Kidney glomerular epithelial cell (primary cell): ENCODE results near the gene ADAMTS5.

Experiments
- DNase-seq: peaks from one replicate; lab custom pipeline; 2025; lab: John Stamatoyannopoulos, UW

The ADAMTS5 gene

DNA sequence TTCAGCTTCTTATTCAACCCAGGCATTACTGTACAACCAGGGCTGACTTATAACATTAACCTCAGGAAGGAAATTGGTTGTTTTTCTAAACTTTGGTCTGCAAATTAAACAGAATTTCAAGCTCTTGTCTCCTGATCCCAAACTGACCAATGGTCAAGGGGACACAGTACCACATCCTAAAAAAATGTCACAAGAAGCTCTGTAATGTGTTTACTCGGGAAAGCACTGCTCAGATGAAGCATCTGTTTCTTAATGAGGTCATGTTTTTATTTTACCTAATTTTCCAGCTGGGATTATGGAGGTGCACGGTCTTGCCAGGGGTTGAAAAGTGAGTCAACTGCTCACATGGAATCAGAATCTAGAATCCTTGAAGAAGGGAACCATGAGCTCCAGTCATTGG lies 18.7 kb downstream of the ADAMTS5 start:
- DNase-seq: no peak

DNA sequence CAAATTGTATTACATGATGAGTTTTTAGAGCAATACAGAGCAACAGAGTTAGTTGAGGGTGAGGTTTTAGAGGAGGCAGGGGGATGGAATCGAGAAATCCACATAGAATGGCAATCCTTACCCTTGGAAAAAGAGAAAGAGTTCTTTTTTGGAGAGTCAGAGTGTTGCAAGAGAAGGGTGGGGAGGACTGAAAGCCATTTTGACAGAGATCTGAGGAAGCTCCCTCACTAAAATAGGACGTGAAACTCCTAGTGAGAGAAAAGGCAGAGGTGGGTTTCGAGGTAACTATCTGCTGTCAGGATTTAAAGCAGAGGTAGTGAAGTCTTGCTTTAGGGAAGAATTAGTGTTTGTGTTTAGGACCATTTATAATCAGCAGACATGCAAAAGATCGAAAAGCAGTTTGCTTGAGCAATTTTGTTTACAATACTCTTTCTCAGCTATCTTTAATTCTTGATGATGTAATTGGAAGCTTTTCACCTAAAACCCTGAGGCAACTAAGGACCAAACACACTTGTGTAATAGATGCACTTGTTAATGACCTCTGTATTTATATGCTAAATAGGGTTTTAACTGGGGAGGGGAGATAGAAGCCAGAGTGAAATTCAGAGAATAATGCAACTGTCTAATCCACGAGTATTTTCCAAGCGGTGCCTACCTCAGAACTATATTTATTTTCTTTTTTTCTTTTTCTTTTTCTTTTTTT lies 20.0 kb downstream of the ADAMTS5 start:
- no peak for DNase-seq

DNA sequence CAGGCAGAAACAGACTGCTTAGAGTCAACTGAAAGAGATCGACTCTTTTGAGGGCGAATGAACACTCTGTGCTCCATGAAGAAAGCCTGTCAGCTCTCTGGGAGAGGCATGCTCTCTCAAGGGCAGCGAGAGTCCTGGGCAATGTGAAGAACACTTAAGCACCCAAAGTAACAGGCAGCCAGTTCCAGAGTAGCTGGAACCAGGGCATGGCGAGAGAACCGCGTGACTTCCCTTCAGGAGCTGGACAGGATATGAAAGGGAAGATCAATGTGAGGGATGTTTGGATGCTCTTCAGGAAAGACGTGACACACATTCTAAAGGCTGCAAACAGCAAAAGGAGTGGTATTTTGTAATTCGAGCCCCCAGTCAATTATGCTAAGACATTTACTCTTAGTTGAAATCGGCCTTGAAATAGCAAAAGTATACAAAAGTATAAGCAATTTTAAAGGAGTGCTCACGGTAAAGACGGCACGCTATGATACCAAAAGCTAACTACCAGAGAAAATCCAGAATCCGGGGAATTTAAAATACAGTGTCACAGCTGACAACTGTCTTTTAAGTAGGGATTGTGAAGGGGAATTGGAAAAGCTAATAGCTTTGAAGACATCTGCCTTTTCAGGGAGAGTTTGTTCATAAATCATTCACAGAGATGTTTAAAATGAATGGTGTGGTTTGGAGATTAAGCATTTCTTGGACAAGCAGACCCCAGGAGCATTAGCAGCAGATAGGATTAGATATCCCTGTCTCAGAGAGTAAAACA lies 20.8 kb downstream of the ADAMTS5 start:
- no peak for DNase-seq

DNA sequence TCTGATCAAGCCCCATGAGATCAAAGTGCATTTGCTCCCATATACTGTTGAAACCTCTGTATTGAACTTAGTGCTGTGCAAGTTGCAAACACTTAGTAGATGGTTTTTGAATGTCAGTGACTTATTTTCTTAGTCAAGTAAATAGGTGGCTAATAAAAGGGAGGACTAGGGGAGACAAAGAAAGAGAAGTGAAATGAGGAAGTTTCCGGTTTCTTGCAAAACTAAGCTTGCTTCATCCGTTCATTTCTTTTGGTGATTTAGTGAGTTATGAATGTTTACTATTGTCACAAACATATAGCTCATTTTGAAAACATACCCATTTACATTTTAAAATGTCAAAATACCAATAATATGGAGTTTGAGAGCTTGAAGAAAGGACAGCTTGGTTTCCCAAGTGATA lies 23.0 kb downstream of the ADAMTS5 start:
- no peak for DNase-seq

DNA sequence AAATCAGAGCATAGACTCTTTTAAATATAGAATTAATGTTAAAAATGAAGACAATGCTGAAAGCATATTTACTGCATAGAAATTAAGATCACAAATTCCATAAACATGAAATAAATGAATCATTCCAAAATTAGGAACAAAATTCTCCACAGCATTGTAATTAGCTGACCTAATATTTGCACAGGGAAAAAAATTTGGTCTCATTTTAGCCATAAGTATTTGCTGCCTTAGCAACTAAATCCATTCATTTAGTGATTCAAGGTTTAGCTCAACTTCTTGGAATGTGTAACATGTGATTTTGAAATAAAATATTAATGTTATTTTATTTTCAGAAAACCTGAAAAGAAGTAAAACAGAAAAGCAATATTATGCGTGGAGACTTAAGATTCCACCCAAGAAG lies 25.5 kb downstream of the ADAMTS5 start:
- peak; percentile 2 for DNase-seq

DNA sequence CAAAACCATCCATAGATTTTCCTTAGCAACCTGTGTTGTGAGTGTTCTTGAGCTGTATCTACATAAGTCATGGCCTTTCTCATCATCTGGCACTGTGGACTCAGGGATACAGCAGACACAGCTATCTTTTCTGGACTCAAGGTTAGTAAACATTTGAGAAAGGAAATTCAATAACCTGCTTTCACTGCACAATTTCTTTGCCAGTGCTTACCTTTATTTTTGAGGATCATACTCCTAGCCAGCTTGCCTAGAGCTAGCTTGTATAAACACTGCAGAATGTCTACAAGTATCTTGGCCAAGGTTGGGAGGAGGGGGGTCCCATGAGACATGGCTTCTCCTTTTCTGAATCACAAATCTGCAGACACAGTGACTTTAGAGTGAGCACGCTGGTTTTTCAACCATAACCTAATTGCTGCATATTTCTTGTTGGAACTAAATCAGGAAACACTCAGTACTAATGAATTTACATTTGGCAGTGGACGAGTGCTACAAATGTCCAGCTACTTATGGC lies 27.2 kb downstream of the ADAMTS5 start:
- peak; percentile 8 for DNase-seq

DNA sequence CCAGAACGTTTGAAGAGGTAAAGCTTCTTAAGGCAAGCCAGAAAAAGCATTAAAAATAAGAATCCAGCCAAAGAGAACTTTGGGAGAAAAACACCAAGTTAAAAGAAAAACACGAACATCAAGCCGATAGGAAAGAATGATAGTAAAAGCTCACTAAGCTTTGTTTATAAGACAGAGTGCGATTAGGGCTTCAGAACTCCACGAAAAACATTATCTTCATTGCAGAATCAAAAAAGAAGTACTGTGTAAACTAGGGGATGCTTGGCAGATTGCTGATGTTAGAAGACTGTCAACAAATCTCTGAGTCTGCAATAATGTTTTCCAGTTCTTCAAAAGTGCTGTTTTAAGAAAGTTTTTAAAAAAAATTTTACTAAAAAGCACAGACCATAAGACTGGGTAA lies 30.2 kb downstream of the ADAMTS5 start:
- no peak for DNase-seq

DNA sequence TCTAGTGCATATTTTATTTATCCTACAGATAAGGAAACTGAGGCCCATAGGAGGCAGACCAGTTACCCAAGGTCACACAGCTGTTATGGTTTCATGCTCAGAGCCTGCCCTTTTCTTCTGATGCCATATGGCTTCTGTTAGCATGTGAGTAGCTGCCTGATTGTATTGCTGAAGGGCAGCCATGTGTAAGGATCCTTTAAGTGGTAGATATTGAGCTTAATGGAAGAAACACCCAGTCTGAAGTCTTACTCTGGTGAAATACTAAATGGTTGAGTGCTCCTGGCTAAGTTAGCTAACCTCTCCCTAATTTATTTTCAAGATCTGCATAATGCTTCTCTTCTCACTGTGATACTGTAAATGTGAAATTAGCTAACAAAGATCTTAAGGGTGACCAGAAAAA lies 30.9 kb downstream of the ADAMTS5 start:
- DNase-seq: no peak

DNA sequence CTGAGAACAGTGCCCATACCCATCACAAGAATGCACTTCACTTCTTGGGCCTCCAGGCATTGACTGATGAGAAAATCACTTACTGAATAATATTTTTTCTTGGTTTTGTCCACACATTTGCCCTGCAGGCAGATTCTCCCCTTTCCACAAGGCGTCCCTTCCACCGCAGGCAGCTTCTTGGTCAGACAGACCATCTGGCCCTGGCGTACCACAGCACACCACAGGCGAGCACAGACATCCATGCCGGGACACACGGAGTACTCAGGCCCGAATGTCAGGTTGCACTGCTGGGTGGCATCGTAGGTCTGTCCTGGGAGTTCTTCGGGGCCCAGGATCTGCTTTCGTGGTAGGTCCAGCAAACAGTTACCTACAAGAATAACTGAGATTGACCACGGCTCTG lies 32.5 kb downstream of the ADAMTS5 start:
- no peak for DNase-seq

DNA sequence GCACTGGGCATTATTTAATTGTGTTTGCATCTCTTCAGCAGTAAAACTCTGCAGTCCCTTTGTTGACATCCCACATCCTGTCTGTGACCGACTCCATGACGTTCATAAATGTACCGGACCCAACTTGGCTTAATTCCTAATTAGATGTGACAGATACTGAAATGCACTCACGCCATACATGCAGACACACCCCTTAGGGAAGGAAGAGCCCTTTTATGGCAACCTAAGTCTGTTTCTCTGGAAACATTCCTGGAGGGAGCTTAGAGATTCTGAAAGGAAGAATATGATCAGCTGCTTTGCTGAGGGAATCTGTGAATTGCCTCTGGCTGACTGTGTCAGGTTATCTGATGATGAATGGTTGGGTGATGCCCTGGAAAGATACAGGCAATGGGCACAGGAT lies 33.4 kb downstream of the ADAMTS5 start:
- no peak for DNase-seq

DNA sequence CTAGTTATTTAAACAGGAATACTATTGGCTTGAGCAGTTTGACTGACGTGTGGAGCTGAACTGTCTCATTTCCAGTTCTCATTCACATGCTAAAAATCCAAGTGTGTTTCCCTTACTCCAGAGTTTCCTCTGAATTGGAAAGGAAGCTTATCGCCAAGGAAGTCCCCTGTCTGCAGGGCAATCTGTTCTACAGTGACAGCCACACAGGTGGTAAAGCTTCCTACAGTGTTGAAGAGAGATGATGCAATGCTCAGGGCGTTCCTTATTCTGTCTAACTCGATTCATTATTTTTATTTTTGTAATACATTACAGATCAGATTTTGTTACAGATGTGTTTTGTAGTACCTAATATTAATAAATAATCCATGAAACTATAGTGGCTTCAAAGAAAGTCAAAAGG lies 41.3 kb downstream of the ADAMTS5 start:
- DNase-seq: no peak

DNA sequence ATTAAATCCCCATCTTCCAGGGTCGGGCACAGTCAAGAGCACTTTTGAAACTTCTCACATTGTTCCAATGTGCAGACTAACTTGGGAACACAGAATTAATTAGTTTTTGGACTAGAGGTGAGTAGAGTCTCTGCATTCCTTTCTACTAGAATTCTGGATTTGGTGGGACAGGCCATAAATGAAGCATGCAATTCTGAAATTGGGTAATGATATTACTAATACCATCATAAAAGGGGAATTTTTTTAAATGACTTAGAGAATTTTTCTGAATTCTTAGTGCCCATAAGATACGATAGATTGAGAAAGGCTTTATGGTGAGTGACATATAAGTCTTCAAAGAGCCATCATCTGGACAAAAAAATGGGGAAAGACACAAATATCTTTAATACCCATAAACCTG lies 41.8 kb downstream of the ADAMTS5 start:
- no peak for DNase-seq

DNA sequence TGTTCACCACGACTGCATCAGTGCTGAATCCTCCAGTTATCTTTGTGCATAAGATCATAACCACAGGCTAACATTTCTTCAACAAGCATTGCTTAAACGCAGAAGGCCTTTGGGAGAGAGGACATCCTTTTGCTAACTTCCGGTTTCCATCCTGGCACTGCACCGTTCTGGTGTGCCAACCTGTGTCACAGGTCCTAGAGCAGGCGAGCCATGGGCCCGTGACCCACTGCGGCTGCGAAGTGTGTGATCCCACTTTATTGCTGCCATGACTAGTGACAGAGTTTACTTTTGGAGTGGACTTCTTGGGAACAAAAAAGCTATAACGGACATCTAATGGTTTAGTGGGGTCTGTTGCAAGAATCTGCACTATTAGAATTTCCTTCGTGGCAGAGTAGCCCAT lies 42.9 kb downstream of the ADAMTS5 start:
- no peak for DNase-seq

DNA sequence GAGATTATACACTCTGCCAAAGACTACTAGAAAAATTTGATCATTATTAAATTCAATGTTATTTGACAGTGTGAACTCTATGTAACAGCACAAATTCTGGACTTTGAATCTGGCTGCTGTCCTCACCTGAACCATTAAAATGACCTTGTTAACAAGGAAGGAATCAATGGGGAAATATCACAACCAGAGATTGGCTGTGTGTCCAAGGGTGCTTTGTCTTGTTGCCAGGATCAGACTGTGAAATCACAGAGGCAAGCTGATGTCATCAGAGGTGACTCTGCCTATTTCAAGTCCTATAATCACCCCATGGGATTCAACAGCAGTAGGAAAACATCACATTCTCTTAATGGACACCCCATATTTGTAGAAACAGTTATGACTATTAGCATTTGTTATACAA lies 46.8 kb downstream of the ADAMTS5 start:
- DNase-seq: no peak

DNA sequence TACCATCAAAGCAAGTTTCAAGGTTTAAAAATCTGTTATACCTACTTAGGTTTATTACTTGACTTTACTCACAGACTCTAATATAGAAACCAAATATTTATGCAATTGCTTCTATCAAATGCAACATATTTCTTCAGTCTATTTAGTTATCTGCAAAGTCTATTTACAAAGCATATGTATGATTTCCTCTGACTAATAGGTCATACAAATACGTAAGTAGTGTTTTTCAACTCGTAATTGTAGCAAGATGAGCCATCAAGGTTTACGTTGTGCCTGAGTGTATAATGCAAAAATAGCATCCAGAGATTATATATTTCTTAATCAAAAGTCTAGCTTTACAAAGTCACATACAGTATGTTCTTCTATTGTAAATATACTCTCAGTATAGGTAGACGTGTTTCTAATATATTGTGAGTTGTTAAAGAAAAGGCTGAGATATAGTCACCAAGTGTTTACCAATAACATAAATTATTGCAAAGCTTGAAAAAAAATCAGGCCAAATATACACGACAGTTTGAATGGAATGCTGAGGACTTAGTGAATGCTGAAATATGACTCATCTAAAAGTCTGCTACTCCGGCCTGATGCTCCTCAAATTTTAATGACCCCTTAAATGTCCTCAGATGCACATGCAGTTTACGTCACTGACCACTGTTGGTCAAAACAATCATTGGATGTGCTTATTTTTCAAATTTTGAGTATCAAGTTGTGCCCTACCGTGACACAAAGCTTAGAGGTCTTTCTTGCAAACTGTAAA lies 48.4 kb downstream of the ADAMTS5 start:
- no peak for DNase-seq

DNA sequence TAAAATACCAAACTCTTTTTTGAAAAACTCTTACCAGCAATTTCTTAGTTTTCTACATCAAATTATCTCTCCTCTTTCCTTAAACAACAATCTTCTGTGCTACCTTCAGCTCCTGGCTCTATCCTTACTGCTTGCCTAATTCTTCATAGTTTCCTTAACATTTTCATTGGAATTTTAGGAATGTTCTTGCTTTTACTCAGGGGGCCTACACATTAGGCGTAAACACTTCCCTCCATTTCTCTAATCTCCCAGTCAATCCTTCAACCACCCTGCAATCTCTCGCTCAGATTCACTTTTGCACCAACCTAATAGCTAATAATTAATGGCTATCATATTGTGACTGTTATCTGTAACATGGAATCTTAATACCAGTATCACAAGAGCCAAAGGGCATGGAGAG lies 50.1 kb downstream of the ADAMTS5 start:
- DNase-seq: no peak

DNA sequence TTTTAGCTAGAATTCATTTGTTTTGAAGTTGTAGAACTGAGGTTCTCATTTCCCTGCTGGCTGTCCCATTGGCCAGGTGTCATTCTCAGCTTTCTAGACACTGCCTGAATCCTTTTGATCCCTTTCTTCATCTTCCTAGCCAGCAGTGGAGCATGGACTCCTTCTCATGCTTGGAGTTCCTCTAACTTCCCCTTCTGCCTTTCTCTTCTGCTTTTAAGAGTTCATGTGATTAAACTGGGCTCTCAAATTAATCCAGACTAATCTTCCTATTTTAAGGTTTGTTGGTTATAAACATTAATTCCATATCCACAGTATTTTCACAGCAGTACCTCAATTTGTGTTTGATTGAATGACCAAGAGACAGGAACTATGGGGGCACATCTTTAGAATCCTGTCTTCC lies 52.3 kb downstream of the ADAMTS5 start:
- no peak for DNase-seq

DNA sequence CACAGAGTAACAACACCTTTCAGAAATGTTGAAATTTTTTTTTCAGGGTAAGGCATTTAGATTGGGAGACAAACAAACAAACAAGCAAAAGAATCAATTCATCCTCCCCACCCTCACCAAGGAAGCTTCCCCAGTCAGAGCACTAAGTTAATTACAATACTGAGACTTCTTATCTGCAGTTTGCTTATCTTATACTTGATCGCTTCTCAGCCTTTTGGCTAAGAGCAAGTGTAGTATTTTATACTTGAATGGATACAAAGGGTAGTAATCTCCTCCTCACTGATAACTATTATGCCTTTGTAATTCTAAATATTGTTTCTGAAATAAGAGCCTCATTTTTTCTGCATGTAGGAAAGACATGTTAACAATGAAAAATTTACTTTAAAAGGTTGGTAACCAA lies 54.4 kb downstream of the ADAMTS5 start:
- DNase-seq: no peak

DNA sequence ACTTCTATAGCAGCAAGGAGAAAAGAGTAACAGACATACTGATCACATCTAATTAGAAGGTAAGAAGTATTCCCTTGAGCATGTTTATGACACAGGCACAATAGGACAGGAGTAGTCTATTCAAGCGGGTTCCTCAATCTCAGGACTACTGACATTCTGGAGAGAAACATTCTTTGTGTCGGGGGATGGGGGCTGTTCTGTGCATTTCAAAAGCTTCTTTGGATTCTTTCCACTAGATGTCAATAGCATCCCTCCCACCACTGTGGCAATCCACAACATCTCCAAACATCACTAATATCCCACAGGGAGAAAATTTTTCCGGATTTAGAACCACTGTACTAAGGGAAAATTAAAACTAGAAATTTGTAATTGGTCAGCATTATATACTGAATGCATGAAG lies 56.9 kb downstream of the ADAMTS5 start:
- peak; percentile 48 for DNase-seq

DNA sequence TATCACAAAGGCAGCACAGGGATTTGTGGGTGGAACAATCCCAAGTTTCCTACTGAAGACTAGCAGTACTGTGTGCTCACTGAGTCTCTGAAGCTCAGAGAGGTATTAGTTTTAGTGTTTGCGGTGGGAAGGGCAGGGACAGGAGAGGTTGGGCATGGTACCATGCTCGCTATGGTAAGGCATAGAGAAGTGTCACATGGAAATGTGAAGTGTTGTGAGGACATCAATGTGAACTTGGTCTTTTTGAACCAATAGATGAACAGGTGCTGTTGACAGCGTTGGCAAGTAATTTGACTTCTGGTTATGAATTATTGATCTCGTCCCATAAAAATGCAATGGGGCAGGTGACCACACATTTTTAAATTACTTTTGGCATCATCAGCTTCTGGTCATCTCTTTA lies 65.9 kb downstream of the ADAMTS5 start:
- DNase-seq: no peak

DNA sequence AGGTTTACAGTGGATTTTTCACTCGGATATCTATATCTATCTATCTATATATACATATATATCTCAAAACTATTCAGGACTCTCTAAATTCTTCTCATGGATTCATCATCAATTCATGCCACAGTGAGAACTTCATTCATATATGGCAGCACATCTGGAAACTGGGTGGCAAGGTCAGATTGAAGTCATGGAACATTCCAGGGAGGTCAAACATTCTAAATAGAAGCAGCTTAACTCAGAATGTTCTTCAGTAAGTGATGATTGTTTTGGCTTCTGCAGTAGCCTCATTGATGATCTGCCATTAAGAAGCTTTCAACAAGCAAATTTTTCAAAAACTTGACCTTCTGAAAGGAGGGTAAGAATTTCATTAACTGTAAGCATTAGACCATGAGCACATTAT lies 74.7 kb downstream of the ADAMTS5 start:
- no peak for DNase-seq

DNA sequence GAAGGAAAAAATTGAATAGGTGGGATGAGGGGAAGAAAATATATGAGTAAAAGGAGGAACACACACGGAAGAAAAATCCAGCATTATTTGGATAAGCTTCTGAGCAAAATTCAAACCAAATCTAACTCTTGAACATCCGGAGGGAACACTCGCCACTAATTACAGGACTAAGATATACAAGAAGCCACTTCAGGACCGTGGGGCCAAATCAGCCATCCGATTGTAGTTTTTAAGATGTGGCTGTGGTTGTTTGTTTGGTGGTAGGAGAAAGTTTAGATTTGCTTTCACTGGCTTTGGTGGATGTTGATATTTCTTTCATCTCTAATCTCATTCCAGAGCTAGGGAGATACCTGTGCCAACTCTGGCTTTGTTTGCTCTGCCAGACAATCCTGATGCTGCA lies 78.0 kb downstream of the ADAMTS5 start:
- DNase-seq: no peak

DNA sequence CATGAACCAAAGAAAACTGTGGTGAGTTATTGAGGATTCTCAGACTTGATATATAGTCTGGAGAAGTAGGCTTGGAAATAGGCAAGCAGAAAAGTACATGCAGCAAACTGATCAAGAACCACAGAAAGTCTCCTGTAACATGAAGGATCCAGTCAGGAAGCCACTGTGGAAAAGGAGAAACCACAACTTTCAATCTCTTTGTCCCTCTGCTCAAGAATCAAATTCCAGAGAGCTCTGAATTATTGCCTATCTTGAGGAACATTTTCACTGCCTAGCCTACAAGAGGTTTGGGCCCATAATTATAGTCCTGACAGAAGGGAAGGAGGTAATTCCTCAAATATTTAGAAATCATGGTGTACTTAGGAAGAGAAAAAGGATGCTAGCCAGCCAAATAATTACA lies 78.6 kb downstream of the ADAMTS5 start:
- no peak for DNase-seq
